ENCODE results near the gene COMMD10. TPM values are rescaled to one million over a fixed set of nuclear protein-coding genes. Genes with fewer than 3 reads are reported as not detected.
"Not testable (repeated sequence)": the region's sequence is repeated elsewhere in the genome, so short reads cannot be mapped to it uniquely, and the experiment has no call there.

The COMMD10 gene
- 37.7 and 38.2 TPM in 2 replicates for total RNA-seq

DNA sequence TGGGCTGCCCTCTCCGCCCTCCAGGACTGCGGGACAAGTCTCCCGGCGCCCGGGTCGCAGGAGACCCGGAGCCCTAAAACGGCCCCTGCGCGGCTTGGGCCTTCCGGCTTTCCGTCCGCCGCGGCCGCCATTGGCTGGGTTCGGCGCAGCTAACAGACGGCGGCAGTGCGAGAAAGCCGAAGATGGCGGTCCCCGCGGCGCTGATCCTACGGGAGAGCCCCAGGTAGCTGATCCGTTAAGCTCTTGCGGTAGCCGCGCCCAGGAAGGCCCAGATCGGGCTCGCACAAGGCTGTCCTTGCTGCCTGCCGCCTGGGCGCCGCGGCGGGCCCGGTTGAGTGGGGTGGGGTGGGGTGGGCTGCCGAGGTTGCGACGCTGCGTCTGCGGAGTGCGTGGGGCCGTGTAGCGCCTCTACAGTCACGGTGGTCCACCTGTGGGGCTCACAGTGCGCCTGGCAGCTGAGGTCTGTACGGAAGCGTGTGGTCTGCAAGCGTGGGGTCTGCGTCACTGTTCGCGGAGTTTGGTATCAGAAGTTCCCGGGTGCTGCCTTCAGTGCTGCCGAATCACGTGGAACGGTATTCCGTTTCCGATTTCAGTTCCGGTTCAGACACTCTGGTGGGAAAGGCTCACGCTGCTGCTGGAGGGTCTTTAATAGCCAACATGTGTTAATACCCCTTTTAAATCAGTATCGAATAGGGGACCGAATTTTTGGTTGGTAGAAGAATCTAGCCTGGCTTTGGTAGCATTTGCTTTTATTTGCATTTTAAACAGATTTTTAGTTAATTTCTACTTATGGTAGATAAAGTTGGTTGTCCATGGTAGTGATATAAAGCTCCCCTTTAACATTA, at the start of gene COMMD10:
Gene COMMD10 (plus strand): TSS at position 155 of the 845 bp plus-strand sequence.
- DNase-seq (ENCODE audit: low read depth in 2 of 2): peak; percentile 47 to 79

DNA sequence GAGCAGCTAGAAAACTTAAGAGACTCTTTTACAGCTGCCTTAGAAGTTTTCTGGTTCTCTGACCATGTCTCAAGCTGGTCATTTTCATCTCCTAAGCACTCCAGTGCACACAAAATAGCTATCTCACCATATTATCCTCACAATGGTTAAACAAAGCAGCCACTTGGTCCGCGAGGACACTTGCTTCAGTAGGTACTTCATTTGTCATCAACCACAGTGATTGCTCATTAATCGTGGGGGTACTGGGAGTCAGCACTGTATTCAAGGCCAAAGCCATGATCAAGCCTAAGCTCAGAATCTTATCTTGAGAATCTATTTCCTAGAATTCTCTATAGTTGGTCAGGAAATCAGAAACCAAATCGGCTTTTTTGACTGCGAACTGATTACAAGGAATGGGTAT, 49.7 kb upstream of the COMMD10 start:
- no peak for DNase-seq (ENCODE audit: low read depth in 2 of 2)

DNA sequence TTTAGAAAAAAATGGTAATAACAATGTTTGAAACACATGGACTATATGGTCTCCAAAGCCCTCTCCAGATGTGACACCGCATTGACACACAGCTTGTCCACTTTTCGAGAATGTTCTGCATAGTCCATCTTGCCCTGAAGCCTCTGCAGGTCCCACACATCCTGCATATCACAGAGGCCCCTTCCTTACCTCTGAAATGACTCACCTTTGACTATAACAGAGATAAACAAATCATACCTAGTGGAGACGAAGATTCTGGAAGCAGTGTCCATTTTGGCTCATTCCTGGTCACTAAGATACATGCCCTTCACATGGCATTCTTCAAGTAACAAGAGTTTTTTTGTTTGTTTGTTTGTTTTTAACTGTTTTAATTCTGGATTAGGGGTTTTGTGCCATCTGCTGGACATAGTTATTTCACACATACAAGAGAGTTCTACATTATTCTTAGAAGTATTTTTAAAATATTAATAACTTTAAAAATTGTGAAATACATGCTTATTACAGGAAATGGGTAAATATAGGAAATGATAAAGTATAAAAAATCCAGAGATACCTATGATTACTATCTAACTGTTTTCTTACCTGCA, 47.5 kb upstream of the COMMD10 start:
- DNase-seq (ENCODE audit: low read depth in 2 of 2): peak in 1 of 2 donors; percentile 7

GRCh38 chr5:116038817-116039216, 46.0 kb upstream of the COMMD10 start:
- no peak for DNase-seq (ENCODE audit: low read depth in 2 of 2)

DNA sequence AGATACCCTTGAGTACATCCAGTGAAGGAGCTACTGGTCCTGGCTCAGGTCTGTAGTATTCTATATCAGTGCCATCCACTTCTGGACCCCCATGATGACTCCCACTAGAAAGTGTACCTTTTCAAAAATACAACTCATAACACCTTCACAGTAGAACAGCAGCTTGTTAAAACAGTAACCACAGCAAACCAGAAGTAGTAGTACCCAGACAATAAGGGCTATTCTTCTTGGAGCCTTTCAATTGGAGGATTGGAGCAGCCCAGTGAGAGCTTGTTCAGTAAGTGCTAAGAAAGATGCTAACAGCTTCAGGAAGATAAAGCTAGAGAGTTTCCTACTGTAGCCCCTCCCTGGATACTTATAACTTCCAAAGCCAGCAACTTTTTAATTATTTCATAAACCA, 42.5 kb upstream of the COMMD10 start:
- DNase-seq (ENCODE audit: low read depth in 2 of 2): no peak

- DNase-seq (ENCODE audit: low read depth in 2 of 2): no peak
Measured at GRCh38 chr5:116044073-116044472, 40.8 kb upstream of the COMMD10 start.

DNA sequence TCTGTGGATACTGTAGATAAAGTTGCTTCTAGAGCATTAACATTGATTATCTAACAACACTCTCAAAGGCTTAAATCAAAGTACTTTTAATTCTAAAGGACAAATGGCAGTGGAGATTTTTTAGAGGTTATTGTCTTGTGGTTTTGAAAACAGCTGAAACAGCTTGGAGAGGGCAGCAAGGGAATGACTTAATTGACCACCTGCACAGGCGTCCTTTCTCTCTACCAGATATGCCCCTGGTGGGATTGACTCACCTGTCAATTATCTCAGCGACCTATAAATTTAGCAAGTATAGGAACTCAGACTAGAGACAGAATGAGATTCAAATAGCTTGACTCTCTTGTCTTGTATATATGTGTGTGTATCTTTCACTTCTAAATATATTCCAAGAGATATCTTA, 39.0 kb upstream of the COMMD10 start:
- DNase-seq (ENCODE audit: low read depth in 2 of 2): no peak

DNA sequence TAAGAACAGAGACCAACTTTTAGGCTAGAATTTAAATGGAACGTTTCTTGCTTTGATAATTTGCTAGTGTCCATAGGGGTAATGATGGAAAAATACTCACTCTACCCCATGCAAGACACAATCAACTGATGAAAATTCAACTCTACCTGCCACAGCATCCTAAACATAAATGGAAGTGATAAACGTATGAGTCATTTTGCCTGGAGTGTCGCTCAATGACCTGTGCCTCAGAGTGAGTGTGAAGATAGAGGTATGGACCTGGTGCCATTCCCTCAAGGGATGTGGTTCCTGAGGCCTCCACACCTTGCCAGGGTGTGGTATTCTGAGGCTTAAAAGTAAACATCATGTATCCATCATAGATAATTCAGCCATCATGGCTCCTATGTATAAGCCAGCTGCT, 38.6 kb upstream of the COMMD10 start:
- no peak for DNase-seq (ENCODE audit: low read depth in 2 of 2)

GRCh38 chr5:116046823-116047222, 38.0 kb upstream of the COMMD10 start:
- no peak for DNase-seq (ENCODE audit: low read depth in 2 of 2)

DNA sequence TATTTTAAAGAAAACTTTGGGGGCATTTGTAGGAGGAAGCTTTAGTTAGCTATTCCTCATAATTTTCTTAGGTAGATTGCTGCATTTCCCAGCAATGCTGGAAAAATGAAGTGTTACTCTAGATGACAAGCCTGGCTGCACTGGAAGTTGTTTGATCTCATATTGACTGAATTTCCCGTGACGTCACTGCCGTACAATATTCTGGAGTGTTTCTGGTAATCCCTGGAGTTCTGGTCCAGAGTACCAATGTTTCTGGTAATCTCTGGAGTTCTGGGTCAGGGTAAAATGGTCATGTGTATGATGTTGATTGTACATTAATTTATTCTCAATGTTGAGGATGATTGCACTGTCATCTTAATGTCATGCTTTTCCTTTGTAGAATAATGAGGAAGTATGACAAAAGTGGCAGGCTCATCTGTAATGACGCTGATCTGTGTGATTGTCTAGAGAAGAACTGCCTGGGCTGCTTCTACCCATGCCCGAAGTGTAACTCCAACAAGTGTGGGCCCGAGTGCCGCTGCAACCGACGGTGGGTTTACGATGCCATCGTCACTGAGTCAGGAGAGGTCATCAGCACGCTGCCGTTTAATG, 26.4 kb upstream of the COMMD10 start:
- no peak for DNase-seq (ENCODE audit: low read depth in 2 of 2)

- DNase-seq (ENCODE audit: low read depth in 2 of 2): no peak
Measured at GRCh38 chr5:116062352-116062751, 22.5 kb upstream of the COMMD10 start.

GRCh38 chr5:116063950-116064349, 20.9 kb upstream of the COMMD10 start:
- no peak for DNase-seq (ENCODE audit: low read depth in 2 of 2)

- peak; percentile 49 to 66 for DNase-seq (ENCODE audit: low read depth in 2 of 2)
Measured at GRCh38 chr5:116068028-116068632, 16.7 kb upstream of the COMMD10 start.

DNA sequence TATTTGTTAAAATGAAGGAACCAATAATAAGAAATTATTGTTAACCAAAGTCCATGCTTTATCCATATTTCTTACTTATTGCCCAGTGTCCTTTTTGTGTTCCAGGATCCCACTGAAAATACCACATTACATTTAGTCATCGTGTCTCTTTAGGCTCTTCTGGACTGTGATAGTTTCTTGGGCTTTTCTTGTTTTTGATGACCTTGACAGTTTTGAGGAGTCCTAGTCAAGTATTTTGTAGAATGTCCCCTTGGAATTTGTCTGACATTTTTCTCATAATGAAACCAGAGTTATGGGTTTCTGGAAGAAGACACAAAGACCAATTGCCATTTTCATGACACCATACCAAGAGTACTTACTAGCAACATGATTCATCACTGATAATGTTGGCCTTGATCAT, 13.6 kb upstream of the COMMD10 start:
- DNase-seq (ENCODE audit: low read depth in 2 of 2): no peak

DNA sequence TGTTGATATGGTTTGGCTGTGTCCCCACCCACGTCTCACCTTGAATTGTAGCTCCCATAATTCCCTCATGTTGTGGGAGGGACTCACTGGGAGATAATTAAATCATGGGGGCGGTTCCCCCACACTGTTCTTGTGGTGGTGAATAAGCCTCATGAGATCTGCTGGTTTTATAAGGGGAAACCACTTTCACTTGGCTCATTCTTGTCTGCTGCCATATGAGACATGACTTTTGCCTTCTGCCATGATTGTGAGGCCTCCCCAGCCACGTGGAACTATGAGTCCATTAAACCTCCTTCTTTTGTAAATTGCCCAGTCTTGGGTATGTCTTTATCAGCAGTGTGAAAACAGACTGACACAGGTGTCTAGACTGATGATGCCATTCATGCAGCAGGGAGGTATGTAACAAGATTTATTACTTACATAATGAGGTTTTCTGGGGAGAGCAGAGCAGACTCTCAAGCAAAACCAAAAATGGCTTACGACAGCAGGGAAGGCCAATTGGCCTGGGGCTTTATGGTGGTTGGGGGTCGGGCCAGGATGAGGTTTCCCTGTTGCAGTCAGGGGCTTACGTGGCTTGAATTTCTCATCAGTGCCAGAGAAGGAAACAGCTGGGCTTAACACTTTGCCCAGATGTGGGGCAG, 9.5 kb upstream of the COMMD10 start:
- DNase-seq (ENCODE audit: low read depth in 2 of 2): no peak

DNA sequence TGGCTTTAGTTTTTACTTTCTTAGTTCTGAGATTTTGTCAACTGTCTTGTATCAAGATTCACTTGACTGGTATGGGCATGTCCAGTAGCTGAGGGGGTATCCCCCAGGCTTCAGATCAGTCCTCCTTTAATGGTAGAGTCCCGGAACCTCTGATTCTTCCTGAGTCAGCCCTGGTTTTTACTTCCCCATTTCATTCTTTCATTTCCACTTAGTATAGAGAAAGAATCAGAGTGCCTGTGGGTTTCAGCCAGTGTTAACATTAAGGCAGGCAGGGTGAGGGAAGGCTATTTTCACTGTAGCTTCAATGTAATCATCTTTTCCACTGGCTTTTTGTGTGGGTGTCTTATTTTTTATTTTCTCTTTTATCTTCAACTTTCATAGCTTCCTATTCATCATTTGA, 8.3 kb upstream of the COMMD10 start:
- no peak for DNase-seq (ENCODE audit: low read depth in 2 of 2)

- DNase-seq (ENCODE audit: low read depth in 2 of 2): no peak
Measured at GRCh38 chr5:116078199-116078598, 6.6 kb upstream of the COMMD10 start.

- DNase-seq (ENCODE audit: low read depth in 2 of 2): peak in 1 of 2 donors; percentile 11
Measured at GRCh38 chr5:116084287-116084691, 536 bp upstream of the COMMD10 start.

DNA sequence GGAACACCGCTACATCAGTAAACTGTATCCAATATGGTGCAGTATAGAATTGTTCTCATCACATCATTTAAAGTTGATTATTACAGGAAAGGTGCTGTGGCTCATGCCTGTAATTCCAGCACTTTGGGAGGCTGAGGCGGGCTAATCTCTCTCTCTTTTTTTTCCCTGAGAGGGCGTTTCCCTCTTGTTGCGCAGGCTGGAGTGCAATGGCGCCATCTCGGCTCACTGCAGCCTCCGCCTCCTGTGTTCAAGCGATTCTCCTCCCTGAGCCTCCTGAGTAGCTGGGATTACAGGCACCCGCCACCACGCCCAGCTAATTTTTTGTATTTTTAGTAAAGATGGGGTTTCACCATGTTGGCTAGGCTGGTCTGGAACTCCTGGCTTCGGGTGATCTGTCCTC, 1.5 kb downstream of the COMMD10 start:
- DNase-seq (ENCODE audit: low read depth in 2 of 2): not testable (repeated sequence)

GRCh38 chr5:116088062-116088461, 3.2 kb downstream of the COMMD10 start:
- no peak for DNase-seq (ENCODE audit: low read depth in 2 of 2)

DNA sequence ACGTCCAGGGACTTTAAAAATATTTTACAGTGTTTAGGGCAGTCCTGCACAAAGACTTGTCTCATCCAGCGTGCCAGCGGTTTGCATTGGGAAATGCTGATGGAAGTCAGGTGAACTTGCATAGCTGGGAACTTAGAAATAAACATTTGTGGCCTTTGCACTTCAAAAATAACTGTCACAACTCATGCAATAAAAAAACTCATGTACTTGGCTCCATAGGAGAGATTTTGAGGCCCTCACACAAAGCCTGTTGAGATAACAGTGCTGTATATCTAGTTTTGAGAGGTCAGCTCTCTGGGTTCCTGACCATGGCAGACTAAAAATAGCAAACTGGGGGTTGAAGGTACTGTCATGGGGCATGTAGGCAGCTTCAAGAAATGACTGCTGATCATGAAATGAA, 5.5 kb downstream of the COMMD10 start:
- DNase-seq (ENCODE audit: low read depth in 2 of 2): no peak

DNA sequence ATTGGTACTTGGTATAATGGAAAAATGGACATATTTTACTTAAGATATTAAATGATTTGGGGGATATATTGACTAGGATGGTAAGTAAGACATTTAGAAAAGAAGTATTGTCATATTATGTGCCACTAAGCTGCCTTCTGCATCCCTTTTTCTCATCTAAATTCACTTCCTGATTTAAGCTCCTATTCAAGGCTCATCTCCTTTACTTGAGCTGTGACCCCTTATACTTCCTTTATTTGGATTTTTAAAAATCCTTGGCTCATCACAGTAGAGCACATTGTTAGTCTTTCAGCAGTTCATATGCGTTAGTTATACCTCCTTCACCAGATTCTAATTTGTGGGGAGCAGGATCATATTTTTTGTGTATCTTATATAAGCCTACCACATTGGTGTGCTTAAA, 6.6 kb downstream of the COMMD10 start:
- no peak for DNase-seq (ENCODE audit: low read depth in 2 of 2)

Measured in dermis microvascular lymphatic vessel endothelial cell (primary cell).